Measurements from ENCODE around the gene REC8.
"Not testable (repeated sequence)": the region's sequence is repeated elsewhere in the genome, so short reads cannot be mapped to it uniquely, and the experiment has no call there.

Gene REC8

GRCh38 chr14:24206260-24207103, 34.6 kb downstream of the REC8 start:
- no peak for DNase-seq

GRCh38 chr14:24207104-24207551, 35.2 kb downstream of the REC8 start:
- no peak for DNase-seq

DNA sequence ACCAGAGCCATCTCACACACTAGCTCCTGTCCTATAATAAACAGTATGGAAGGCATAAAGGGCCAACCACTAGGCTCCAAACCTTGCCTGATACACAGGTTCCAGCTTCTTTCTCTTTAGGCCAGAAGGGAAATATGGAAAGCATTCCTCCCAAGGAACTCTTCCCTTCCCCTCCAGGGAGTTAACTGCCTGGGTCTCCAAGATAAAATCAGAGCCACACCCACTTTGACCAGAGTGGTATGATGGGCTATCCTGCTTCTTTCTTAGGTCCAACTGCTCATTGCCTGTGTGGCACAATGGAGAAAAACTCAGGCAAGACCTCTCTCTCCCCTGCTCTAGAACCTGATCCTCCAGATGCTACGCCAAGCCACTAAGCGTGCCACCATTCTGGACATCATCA, 35.7 kb downstream of the REC8 start:
- no peak for DNase-seq

DNA sequence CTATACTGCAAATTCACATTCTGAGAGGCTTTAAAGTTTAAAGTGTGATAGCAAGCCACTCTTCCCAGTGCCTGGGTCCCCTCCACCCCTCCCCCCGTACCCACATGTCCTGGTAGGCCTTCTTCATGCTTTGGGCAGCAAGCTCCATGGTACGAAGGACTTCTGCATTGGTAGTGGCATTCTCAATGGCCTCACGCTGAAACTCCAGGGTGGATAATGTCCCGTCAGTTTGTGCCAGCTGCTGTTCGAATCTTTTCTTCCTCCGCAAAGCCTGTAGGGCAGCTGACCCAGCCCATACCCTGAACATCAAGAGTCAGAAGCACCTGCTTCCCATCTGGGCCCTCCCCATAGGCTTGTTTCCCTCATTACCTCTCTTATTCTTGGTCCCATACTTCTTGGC, 39.4 kb downstream of the REC8 start:
- no peak for DNase-seq

DNA sequence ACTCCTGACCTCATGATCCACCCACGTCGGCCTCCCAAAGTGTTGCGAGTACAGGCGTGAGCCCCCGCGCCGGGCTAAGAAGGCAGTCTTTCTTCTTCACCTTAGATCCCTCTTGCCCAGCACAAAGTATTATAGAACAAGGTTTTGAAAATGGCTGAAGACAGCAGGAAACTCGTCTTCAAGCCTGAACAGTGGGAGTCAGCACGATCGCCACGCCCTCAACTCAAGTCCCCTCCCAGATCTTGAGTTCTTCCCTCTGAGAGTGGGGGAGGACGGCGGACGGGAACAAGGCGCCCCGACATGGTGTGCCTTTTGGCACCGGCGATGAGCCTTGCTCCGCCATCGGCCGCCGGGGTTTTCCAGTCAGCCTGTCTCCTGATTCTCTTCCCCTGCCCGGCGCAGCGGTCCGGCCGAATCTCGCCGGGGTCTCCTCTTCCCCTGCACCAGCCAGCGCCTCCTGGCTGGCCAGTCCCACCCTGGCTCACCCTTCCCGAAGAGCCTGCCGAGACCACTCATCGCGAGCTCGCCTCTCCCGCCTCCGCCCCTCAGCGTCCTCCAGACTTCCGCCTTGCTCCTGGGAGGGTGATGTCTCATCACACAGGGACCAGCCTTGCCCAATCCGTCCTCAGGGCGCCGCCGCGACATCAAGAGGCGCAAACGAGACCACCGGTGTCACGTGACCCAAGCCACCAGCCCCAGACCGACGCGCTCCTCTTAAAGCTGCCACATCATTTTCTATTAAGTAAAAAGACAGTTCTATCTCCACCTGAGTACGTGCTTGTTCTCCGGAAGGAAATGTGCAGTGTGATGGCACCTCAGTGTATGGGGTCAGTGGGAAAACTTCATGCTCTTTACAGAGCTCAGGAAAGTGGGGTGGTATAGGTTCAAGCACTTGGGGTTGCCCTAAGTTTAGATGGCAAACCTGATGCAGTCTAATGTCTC, 41.3 kb downstream of the REC8 start, which contains the start of gene CHMP4A:
TSS of gene CHMP4A (minus strand) at position 565 of the 942 bp plus-strand sequence. CDS start at position 516, 49 bp downstream.
- DNase-seq = peak; percentile 86

DNA sequence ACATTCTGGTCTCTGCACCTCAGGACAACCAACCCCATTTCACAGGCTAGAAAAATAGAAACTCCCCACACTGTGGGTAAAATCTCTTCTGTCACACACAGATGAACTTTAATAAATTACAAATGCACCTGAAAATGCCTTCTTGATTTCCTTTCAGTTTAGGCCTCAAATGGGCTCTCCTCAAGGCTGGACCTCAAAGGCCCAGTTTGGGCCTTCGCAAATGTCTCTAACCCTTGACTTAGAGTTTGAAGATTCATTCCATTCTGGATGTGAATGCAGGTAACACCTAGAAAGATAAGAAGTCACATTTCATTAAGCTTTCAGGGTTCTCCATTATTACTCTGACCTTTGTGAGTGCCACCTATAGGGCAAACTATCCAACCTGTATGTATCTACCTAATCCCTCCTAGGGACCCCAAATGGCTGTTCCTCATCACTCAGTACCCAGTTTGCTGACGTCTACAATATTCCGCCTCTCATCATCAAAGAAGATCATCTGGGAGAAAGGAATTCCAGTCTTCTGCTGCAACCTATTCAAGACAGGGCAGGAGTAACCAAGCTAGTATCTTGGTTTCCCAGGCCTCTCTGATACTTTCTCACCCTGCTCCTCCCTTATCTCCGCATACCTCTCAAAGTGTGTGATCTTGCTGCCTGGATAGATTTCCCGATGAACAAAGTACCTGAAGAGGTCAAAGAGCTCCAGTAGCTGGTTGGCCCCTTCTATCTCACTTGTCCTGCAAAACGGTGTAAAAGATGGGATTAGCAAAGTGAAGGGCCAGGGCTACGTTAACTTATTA, 42.2 kb downstream of the REC8 start:
- DNase-seq = no peak

GRCh38 chr14:24215495-24216344, 43.8 kb downstream of the REC8 start, which contains the start of gene MDP1:
MDP1 (minus strand) TSS chr14:24216066; CDS start chr14:24215955, 111 bp downstream.
- DNase-seq = peak; percentile 79

GRCh38 chr14:24216345-24216699, 44.4 kb downstream of the REC8 start:
- DNase-seq = no peak

DNA sequence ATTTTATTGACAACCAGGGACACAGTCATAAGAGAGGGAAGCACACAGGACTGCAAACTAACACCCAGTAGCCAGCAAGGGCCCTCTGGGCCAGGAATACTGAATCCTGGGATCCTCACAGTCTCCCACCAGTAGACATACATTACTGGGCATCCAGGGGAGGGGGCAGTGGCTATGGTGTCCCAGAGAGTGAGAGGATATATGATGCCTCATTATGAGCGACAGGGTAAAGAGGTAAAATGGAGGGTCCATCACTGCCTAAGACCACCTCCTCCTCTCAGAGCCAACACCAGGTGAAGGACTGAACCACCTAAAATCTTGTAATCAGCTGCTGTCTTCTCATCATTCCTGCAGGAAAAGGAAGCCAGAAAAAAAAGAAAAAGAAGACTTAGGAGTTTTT, 45.0 kb downstream of the REC8 start:
- DNase-seq = not testable (repeated sequence)

- no peak for DNase-seq
Observed at GRCh38 chr14:24219080-24219479, 47.2 kb downstream of the REC8 start.

DNA sequence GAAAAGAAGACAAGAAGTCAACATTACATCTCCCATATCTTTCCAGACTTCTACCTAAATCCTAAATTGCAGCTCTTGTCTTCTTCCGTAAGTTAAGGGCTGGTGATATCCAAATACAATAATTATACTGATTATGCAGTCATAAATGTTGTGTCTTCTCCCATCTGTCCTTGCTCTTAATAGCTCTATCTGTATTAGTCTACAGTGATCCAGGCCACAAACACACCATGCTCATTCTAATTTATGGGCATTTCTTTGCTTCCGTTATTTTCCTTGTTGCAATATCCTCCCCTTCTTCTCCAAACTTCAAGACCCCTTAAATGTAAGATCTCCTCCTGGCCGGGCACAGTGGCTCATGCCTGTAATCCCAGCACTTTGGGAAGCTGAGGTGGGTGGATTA, 47.6 kb downstream of the REC8 start:
- no peak for DNase-seq

DNA sequence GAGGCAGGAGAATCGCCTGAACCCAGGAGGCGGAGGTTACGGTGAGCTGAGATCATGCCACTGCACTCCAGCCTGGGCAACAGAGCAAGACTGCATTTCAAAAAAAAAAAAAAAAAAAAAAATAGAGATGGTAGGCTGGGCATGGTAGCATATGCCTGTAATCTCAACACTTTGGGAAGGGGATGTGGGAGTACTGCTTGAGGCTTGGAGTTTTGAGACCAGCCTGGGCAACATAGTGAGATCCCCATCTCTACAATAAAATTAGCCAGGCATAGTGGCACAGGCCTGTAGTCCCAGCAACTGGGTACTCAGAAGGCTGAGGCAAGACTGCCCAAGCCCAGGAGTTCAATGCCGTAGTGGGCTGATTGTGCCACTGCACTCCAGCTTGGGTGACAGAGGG, 51.1 kb downstream of the REC8 start:
- DNase-seq = not testable (repeated sequence)

DNA sequence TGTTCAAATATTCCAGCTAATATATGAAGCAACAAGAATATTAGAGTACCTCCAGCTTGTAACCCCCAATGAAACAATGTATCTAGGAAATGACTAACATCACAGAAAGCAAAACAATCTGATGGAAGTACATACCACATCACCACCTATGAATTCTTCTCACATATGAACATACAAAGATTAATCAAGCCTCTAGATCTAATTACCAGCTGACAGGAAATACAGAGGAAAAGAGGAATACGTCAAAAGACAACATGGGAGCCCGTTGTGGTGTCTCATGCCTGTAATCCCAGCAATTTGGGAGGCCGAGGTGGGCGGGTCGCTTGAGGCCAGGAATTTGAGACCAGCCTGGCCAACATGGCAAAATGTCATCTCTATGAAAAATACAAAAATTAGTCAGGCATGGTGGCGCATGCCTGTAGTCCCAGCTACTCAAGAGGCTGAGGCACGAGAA, 52.8 kb downstream of the REC8 start:
- no peak for DNase-seq

DNA sequence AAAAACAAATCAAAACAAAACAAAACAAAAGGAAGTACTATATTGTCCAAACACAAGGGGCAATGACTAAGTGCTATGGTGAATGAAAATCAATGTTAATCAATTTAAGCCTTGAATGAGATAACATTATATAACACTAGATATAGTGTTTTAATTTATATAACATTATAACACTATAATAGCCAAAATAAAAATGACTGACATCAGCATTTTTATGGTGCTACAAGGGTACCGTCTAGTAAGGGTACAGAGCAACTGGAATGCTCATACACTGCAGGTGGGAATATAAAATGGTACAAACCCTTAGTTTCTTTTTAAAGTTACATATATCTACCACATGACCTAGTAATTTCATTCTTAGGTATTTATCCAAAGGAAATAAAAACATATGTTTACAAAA, 54.6 kb downstream of the REC8 start:
- DNase-seq = no peak

GRCh38 chr14:24228902-24229301, 57.0 kb downstream of the REC8 start:
- DNase-seq = no peak

All from NCI-H524 treated with DMSO at 0.1 percent for 48 hours (cell line).